Gastrocnemius medialis (tissue), 4 donors: ENCODE measurements around the gene MASTL.

ENCODE experiments used
- POLR2A ChIP-seq, 2 donors: fragments of 450-650 bp; IDR thresholded peaks; one replicate each; pipeline ENCODE4 v1.6.1; 2017; ENCODE audit warnings: antibody characterized with exemption in 2 of 2, mild to moderate bottlenecking in 2 of 2, moderate library complexity in 2 of 2
- TF ChIP-seq, protein P1 (sequence below), 5 experiments: fragments of 450-650 bp in 3 of 5; fragments of 200-600 bp in 2 of 5; sonication (generic) in 2 of 5; IDR thresholded peaks in 4 of 5; conservative IDR thresholded peaks in 1 of 5; 1 replicate in 4 of 5; 2 replicates in 1 of 5; pipeline ENCODE4 v1.5.1; 2016 to 2019; ENCODE audit warnings: antibody characterized with exemption in 5 of 5, mild to moderate bottlenecking in 3 of 5, moderate library complexity in 3 of 5

DNA sequence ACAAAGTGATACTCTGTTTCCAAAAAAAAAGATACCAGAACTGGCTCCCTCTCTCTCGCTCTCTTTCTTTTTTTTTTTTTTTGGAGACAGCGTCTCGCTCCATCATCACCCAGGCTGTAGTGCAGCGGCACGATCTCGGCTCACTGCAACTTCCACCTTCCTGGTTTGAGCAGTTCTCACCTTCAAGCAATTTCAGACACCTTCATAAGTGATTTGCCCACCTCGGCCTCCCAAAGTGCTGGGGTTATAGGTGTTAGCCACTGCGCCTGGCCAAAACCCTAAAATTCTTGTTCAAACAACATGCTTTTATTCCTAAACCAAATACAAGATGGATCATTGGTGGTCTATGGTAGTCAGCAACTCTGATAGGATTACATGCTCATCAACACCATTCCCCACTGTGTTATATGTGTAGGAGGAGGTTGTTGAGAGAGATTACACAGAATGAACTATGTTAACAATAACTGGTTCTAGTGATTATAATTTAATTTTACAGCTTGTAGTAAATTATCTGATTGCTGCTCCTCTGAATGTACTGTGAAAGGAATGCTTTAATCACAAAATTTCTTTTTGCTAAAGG, 69.9 kb downstream of the MASTL start:
- TF ChIP-seq, protein P1, sequence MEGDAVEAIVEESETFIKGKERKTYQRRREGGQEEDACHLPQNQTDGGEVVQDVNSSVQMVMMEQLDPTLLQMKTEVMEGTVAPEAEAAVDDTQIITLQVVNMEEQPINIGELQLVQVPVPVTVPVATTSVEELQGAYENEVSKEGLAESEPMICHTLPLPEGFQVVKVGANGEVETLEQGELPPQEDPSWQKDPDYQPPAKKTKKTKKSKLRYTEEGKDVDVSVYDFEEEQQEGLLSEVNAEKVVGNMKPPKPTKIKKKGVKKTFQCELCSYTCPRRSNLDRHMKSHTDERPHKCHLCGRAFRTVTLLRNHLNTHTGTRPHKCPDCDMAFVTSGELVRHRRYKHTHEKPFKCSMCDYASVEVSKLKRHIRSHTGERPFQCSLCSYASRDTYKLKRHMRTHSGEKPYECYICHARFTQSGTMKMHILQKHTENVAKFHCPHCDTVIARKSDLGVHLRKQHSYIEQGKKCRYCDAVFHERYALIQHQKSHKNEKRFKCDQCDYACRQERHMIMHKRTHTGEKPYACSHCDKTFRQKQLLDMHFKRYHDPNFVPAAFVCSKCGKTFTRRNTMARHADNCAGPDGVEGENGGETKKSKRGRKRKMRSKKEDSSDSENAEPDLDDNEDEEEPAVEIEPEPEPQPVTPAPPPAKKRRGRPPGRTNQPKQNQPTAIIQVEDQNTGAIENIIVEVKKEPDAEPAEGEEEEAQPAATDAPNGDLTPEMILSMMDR (IDR thresholded peaks at IDR 0.05 in 4 of 5, conservative IDR thresholded peaks at IDR 0.05 in 1 of 5), result no peak
- no peak for TF ChIP-seq POLR2A (IDR thresholded peaks at IDR 0.05)
